Astrocyte (in vitro differentiated cells and primary cell): ENCODE results near the gene WFDC5. TPM values are rescaled to one million over a fixed set of nuclear protein-coding genes. Genes with fewer than 3 reads are reported as not detected.

Source experiments
- DNase-seq: peaks from one replicate; pipeline ENCODE4 v3.0.0-alpha.2; 2010; ENCODE audit warnings: low read depth
- FAIRE-seq: peaks from 2 replicates; lab custom pipeline; 2011; peaks lifted over from hg19 to GRCh38; lab: Jason Lieb, UNC
- H2AFZ ChIP-seq: 2 replicates; pipeline ENCODE4 v1.6.0; 2012; ENCODE audit warnings: low read depth, low read length, inconsistent platforms
- H3K27ac ChIP-seq: 2 replicates; pipeline ENCODE4 v1.5.1; 2011; ENCODE audit warnings: low read depth, low read length, inconsistent platforms
- H3K27me3 ChIP-seq: 2 replicates; pipeline ENCODE4 v1.6.0; 2011; ENCODE audit warnings: low read length, inconsistent platforms; ENCODE audit not compliant: insufficient read depth
- H3K36me3 ChIP-seq: 2 replicates; pipeline ENCODE4 v1.5.1; 2011; ENCODE audit warnings: low read length, inconsistent platforms; ENCODE audit not compliant: insufficient read depth
- H3K4me1 ChIP-seq: 2 replicates; pipeline ENCODE4 v1.5.1; 2011; ENCODE audit warnings: low read length, inconsistent platforms; ENCODE audit not compliant: insufficient read depth
- H3K4me2 ChIP-seq: 2 replicates; pipeline ENCODE4 v1.6.0; 2012; ENCODE audit warnings: low read length, inconsistent platforms
- H3K4me3 ChIP-seq: 2 replicates; pipeline ENCODE4 v1.5.1; 2011; ENCODE audit warnings: low read depth, mild to moderate bottlenecking, low read length, inconsistent platforms; ENCODE audit not compliant: insufficient read depth
- H3K79me2 ChIP-seq: 2 replicates; pipeline ENCODE4 v1.6.0; 2012; ENCODE audit warnings: mild to moderate bottlenecking, low read length, inconsistent platforms; ENCODE audit not compliant: insufficient read depth
- H3K9ac ChIP-seq: 2 replicates; pipeline ENCODE4 v1.6.0; 2012; ENCODE audit warnings: mild to moderate bottlenecking, low read length, inconsistent platforms
- H3K9me3 ChIP-seq: 2 replicates; pipeline ENCODE4 v1.5.1; 2012; ENCODE audit warnings: low read depth, mild to moderate bottlenecking, low read length, inconsistent platforms; ENCODE audit not compliant: insufficient read depth
- H4K20me1 ChIP-seq: 2 replicates; pipeline ENCODE4 v1.6.0; 2012; ENCODE audit warnings: low read length, inconsistent platforms; ENCODE audit not compliant: insufficient read depth
- H3K27ac Mint-ChIP-seq: one replicate; pipeline ENCODE4 v1.8.0; 2021; ENCODE audit warnings: mild to moderate bottlenecking, mixed read lengths; ENCODE audit not compliant: unreplicated experiment
- H3K27me3 Mint-ChIP-seq: one replicate; pipeline ENCODE4 v1.8.0; 2021; ENCODE audit warnings: low read depth, mixed read lengths; ENCODE audit not compliant: unreplicated experiment
- H3K36me3 Mint-ChIP-seq: one replicate; pipeline ENCODE4 v1.8.0; 2021; ENCODE audit warnings: low read depth, mixed read lengths; ENCODE audit not compliant: unreplicated experiment
- H3K4me1 Mint-ChIP-seq: one replicate; pipeline ENCODE4 v1.8.0; 2021; ENCODE audit warnings: low read depth, mixed read lengths; ENCODE audit not compliant: unreplicated experiment
- H3K4me3 Mint-ChIP-seq: one replicate; pipeline ENCODE4 v1.8.0; 2021; ENCODE audit warnings: mild to moderate bottlenecking, moderate library complexity, mixed read lengths; ENCODE audit not compliant: unreplicated experiment
- H3K9me3 Mint-ChIP-seq: one replicate; pipeline ENCODE4 v1.8.0; 2021; ENCODE audit warnings: mild to moderate bottlenecking, mixed read lengths; ENCODE audit not compliant: unreplicated experiment
- CTCF ChIP-seq: IDR thresholded peaks from 2 replicates; pipeline ENCODE4 v1.5.1; 2011; ENCODE audit warnings: low read depth, mild to moderate bottlenecking, inconsistent platforms, low read length, moderate library complexity; ENCODE audit not compliant: insufficient read depth
- EZH2 ChIP-seq: IDR thresholded peaks from 2 replicates; pipeline ENCODE4 v1.6.1; 2012; ENCODE audit warnings: mild to moderate bottlenecking, low read length, inconsistent platforms; ENCODE audit not compliant: insufficient read depth
- total RNA-seq: library from RNA; stranded (reverse); gene quantifications from 2 replicates; pipeline ENCODE4 v1.2.1, GENCODE V29; 2021

WFDC5 gene
- total RNA-seq, 1 donor from 2014 or later, result not detected

- Histone ChIP-seq H4K20me1 (no peaks in the 10 kb centered on the region), H3K9ac (no peak overlapping the region), H3K9me3 (no peaks in the 10 kb centered on the region), H3K27me3 (no peaks in the 10 kb centered on the region), H3K4me2 (no peak overlapping the region), H3K4me3 (no peak overlapping the region), H3K27ac (no peak overlapping the region), H3K4me1 (no peaks in the 10 kb centered on the region), H2AFZ (no peak overlapping the region), H3K36me3 (no peaks in the 10 kb centered on the region), H3K79me2 (no peaks in the 10 kb centered on the region)
- Mint-ChIP-seq H3K9me3 (peaks cover 6% of the 10 kb centered on the region), H3K27ac (no peak overlapping the region), H3K4me3 (no peak overlapping the region), H3K4me1 (no peaks in the 10 kb centered on the region), H3K27me3 (peaks cover 7% of the 10 kb centered on the region), H3K36me3 (no peaks in the 10 kb centered on the region)
- no peak for TF ChIP-seq EZH2
- no peak for TF ChIP-seq CTCF
- FAIRE-seq, result no peak
- no peak for DNase-seq
Measured at GRCh38 chr20:45154183-45154582, 39.2 kb upstream of the WFDC5 start.

GRCh38 chr20:45153752-45154151, 38.8 kb upstream of the WFDC5 start:
- peaks cover 3% of the 10 kb centered on the region for H3K9me3 Mint-ChIP-seq
- no peak overlapping the region for H2AFZ ChIP-seq

More at GRCh38 chr20:45153752-45154151, 38.8 kb upstream of the WFDC5 start:
- Mint-ChIP-seq H3K27ac (no peak overlapping the region), H3K27me3 (peaks cover 10% of the 10 kb centered on the region), H3K36me3 (no peaks in the 10 kb centered on the region), H3K4me1 (no peaks in the 10 kb centered on the region), H3K4me3 (no peak overlapping the region)
- no peaks in the 10 kb centered on the region for H3K27me3 ChIP-seq
- H3K79me2 ChIP-seq, result no peaks in the 10 kb centered on the region
- no peak overlapping the region for H3K27ac ChIP-seq
- no peaks in the 10 kb centered on the region for H3K4me1 ChIP-seq
- H3K9me3 ChIP-seq, result no peaks in the 10 kb centered on the region
- no peak for FAIRE-seq
- no peak for DNase-seq
- H3K36me3 ChIP-seq, result no peaks in the 10 kb centered on the region
- H3K9ac ChIP-seq, result no peak overlapping the region
- TF ChIP-seq CTCF (no peak), EZH2 (no peak)
- H4K20me1 ChIP-seq, result no peaks in the 10 kb centered on the region
- no peak overlapping the region for H3K4me2 ChIP-seq
- no peak overlapping the region for H3K4me3 ChIP-seq
